GM19455 (cell line): ENCODE data around the gene DOCK6.

ENCODE experiments used
- ATAC-seq: cut with Tn5 transposase; IDR thresholded peaks from one replicate; pipeline ENCODE4 v1.9.1; 2021; ENCODE audit not compliant: unreplicated experiment

The DOCK6 gene

GRCh38 chr19:11247391-11247790 lies 14.9 kb downstream of the DOCK6 start:
- no peak for ATAC-seq

GRCh38 chr19:11246941-11247340 lies 15.4 kb downstream of the DOCK6 start:
- no peak for ATAC-seq

- ATAC-seq: no peak
Observed at GRCh38 chr19:11244846-11245589, 17.3 kb downstream of the DOCK6 start.

GRCh38 chr19:11243798-11244169 lies 18.5 kb downstream of the DOCK6 start:
- ATAC-seq: no peak

- no peak for ATAC-seq
Observed at GRCh38 chr19:11242864-11243797, 19.2 kb downstream of the DOCK6 start.

- no peak for ATAC-seq
Observed at GRCh38 chr19:11242025-11242424, 20.3 kb downstream of the DOCK6 start.

- no peak for ATAC-seq
Observed at GRCh38 chr19:11240008-11240444, 22.3 kb downstream of the DOCK6 start.

GRCh38 chr19:11239377-11240000 lies 22.8 kb downstream of the DOCK6 start, which contains the start of gene ANGPTL8:
TSS of gene ANGPTL8 (plus strand) at chr19:11239619. CDS start at chr19:11239638, 19 bp downstream.
- ATAC-seq: no peak

- no peak for ATAC-seq
Observed at GRCh38 chr19:11238781-11239376, 23.4 kb downstream of the DOCK6 start.

GRCh38 chr19:11238041-11238440 lies 24.3 kb downstream of the DOCK6 start:
- ATAC-seq: no peak

GRCh38 chr19:11237321-11237720 lies 25.0 kb downstream of the DOCK6 start:
- no peak for ATAC-seq

- no peak for ATAC-seq
Observed at GRCh38 chr19:11236324-11237301, 25.7 kb downstream of the DOCK6 start.

GRCh38 chr19:11234486-11235075 lies 27.7 kb downstream of the DOCK6 start:
- no peak for ATAC-seq

- ATAC-seq: no peak
Observed at GRCh38 chr19:11233073-11233472, 29.3 kb downstream of the DOCK6 start.

GRCh38 chr19:11232555-11232954 lies 29.8 kb downstream of the DOCK6 start:
- ATAC-seq: no peak

GRCh38 chr19:11230621-11231386 lies 31.5 kb downstream of the DOCK6 start:
- ATAC-seq: no peak

- no peak for ATAC-seq
Observed at GRCh38 chr19:11227195-11227886, 35.0 kb downstream of the DOCK6 start.

- ATAC-seq: no peak
Observed at GRCh38 chr19:11226716-11227166, 35.6 kb downstream of the DOCK6 start.
